ENCODE measurements around the gene SCAMP1.

The SCAMP1 gene

GRCh38 chr5:78497573-78498533 lies 137.4 kb downstream of the SCAMP1 start:
- DNase-seq = no peak

DNA sequence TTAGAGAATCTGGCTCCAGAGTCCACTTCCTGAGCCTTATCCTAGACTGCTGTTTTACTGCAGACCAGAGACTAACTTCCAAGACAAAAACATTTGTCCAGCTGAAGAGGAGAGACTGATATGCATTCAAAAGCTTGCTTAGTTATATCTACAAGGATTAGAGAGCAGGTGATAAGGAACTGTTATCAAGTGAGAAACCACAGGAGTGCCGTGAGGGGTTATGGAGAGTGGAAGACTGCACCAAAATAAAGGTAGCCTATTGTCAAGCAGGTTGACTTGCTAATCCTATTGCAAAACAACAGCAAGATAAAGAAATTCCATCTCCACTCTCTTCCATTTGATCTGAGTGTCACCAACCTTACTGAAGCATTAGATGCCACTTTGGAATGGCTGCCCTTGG lies 139.1 kb downstream of the SCAMP1 start:
- DNase-seq = no peak

DNA sequence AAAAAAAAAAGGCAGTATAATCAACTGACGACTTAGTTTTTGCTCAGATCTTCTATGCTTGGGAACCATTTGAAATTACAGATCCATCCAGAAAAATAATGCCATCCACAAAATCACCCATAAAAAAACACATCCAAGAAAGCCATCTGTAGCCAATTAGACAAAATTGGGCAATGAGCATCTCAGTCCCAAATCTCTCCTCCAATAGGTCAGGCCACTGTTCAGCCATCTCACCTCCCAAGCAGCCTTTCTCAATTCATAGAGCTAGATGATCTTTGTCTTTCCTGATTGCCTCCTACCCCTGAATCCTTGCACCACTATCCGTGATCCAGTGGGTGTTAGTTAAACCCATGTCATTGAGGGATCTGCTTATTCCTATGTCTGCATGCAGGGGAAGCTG lies 139.6 kb downstream of the SCAMP1 start:
- no peak for DNase-seq

DNA sequence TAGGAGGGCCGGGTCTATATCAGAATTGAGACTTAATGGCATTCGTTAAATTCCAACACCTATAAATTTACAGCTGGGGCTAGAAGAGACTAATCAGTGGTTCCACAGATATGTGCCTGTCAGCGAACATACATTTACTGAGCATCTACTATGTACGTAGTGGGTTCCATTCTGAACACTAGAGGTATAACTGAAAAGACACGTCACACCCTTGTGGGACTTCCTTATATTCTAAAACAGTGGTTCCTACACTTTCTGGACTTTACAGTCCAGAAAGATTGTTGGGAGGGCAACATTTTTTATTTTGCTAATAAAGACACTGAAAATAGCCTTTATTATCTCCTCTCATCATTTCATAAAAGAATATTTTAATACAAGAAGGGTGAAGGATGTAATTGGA lies 140.5 kb downstream of the SCAMP1 start:
- no peak for DNase-seq

- no peak for DNase-seq
These were observed 141.3 kb downstream of the SCAMP1 start for GRCh38 chr5:78501411-78502352.

DNA sequence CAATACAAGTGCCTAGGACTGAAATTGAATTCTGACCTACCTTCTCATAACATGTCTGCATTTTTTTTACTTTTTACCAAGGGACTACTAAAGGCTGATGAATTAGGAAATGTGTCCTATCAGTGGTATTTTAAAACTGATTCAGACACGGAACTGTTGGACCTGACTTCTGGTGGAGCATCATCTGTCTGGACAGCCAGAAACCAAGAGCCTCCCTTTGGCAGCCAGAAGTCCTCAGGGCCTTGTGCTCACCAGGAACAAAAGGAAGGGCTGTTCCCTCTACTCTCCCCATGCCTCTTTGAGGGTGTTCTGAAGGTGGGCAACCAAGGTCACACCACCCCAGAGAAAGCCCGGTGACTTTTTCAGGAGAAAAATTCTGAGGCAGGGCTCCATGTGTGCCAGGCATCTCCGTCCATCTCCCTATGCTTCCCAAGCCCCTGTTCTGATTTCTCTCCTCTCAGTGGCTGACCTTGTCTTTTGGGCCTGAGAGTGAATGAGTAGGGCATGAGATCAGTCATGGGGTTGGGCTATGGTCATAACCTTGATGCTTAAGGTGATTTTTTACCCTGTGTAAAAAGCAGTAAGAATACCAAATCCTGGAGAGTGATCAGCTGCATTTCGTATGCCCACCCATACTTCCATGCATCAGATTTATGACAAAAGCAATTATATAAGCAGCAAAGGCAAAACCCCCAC lies 143.7 kb downstream of the SCAMP1 start:
- no peak for DNase-seq

GRCh38 chr5:78504704-78505677 lies 144.6 kb downstream of the SCAMP1 start:
- no peak for DNase-seq

GRCh38 chr5:78505860-78506259 lies 145.4 kb downstream of the SCAMP1 start:
- DNase-seq = no peak

DNA sequence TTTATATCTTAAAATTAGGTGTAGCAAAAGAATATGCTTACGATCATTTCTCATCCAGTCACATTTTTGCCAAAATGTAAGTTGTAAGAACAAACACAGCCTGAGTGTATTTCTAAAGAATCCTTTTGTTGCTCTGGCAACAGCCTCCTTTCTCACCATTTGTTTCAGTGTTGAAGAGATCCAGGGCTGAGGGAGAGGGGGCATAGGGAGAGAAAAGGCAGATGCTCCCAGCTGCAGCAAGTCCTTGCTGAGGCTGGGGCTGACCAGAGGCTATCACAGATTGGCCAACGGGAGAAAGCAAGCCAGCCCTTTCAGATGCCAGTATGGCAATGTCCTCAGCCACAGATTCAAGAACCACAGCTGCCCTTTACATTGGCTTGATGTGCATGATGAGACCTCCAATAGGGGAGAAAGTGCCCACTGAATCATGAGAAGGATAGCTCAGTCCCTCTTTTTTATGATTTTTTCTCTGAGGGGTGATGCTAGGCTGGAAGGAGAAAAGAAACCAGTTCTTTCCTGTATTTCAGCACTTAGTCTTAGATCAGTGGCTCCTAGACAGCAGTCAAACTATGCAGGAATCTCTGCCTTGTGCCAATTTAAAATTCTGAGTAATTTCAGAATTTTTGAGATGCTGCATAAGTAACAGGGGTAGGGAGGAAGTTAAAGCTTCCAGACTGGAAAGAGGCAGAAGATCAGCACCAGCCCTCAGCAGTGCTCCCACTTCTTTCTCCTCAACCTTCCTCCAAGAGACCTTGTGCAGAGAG lies 146.0 kb downstream of the SCAMP1 start:
- DNase-seq = no peak

DNA sequence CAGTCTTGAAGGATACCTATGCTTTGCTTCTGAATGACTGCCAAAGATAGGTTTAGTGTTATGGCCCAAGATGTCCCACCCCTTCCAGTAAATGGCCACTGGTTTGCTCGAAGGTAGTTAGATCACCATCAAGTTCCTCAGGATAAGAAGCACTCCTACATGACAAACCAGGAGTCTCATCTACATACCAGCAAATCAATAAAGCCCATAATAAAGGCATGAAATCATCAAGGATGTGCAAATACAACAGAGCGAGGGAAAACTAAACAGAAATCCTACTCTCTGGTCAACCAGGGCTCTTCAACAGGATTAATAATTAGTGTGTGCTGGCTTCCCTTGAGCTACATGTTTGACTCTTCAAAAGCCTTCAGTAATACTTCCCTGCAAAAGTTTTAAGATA lies 147.1 kb downstream of the SCAMP1 start:
- DNase-seq = no peak

DNA sequence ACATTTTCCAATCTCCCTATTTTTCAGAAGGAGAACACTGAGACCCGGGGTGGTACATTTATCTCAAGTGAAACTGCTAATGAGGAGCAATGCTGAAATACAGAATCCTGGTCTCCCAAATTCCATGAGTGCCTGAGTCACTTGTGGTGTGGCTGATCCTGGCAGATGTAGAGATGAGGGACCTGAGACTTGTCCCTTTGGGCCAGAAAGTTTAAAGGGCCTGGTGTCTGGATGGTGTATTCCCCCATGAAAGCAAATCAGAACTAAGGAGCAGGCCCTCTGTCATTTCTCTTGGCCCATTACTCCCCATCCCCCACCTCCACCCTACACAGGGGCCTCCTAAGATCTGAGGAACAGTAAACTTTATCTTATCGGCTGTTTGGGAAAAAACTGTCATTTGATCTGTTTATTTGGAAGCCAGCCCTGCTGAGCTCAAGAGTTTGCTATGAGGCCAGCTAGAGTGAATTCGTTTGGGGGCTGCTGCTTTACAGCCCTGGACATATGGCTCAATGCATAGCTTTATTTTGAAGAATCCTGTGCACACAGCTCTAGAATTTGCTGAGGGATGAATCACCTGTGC lies 147.9 kb downstream of the SCAMP1 start:
- no peak for DNase-seq

GRCh38 chr5:78509145-78509865 lies 148.9 kb downstream of the SCAMP1 start:
- DNase-seq = no peak

- no peak for DNase-seq
These were observed 149.7 kb downstream of the SCAMP1 start for GRCh38 chr5:78509884-78510769.

DNA sequence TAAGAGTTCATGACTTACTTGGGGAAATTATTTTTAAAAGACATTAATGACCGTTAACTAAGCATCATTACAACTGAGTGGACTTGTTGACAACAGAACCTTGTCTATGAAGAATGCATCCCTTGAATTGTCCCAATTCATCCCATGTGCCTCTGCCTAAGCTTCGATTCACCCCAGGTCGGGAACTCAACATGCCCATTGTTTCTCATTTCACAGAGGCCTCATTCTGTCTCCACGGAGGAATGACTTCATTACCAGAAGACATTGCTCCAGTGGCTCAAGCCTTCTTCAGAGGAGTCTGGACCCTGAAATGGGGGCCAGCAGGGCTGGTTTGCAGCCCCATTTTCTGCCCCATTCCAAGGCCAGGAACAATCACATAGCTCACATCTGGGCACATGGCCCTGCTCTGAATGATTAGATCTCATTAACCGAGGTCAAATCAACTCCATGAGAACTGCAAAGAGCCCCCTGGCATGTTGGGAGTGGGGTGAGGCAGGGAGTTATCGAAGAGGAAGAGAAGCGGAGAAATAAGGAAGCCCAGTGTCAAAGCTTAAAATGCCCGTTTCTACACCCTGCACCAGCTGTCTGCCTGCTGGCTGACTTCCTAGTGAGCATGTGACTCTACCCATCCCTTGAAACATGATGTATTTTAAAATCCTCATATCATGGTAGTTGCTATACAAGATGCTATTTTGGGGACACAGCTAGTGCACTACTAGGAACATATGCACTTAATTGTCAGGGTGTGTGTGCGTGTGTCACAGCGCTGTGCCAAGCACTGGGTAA lies 150.9 kb downstream of the SCAMP1 start:
- DNase-seq = no peak

GRCh38 chr5:78512435-78512834 lies 152.0 kb downstream of the SCAMP1 start:
- DNase-seq = no peak

GRCh38 chr5:78513441-78513840 lies 153.0 kb downstream of the SCAMP1 start:
- DNase-seq = no peak

GRCh38 chr5:78514427-78515330 lies 154.3 kb downstream of the SCAMP1 start:
- no peak for DNase-seq

Data from effector CD4-positive, alpha-beta T cell (primary cell).